Endothelial cell of umbilical vein (primary cell): ENCODE measurements around the gene FZD10. TPM values are rescaled to one million over a fixed set of nuclear protein-coding genes. Genes with fewer than 3 reads are reported as not detected.

Experiments
- BruUV-seq: library from RNA; stranded (reverse); fragments of 400-500 nt; replicated peaks from 2 replicates; lab custom pipeline; 2021; lab: Mats Ljungman, UMichigan
- CTCF ChIA-PET: fragments of 300-600, 350-600 bp; sonication (Branson Sonifier 250); formaldehyde crosslinking; loops from one replicate; lab custom pipeline; 2021; ENCODE audit warnings: antibody characterized with exemption, inconsistent platforms; lab: Charles Lee
- POLR2A ChIA-PET: fragments of 300-600, 350-600 bp; sonication (Branson Sonifier 250); formaldehyde crosslinking; loops from one replicate; lab custom pipeline; 2021; ENCODE audit warnings: antibody characterized with exemption, inconsistent platforms; lab: Charles Lee
- DNase-seq: peaks from one replicate; pipeline ENCODE4 v3.0.0-alpha.2; 2011; ENCODE audit warnings: low read depth, low spot score
- FAIRE-seq: peaks from 2 replicates; lab custom pipeline; 2011; peaks lifted over from hg19 to GRCh38; lab: Jason Lieb, UNC
- H2AFZ ChIP-seq: 2 replicates; pipeline ENCODE4 v1.6.0; 2012; ENCODE audit warnings: low read depth, low read length, control low read depth, inconsistent platforms
- H3K27ac ChIP-seq: 2 replicates; pipeline ENCODE4 v1.5.1; 2011; ENCODE audit warnings: low read depth, mild to moderate bottlenecking, control low read depth, low read length, moderate library complexity; ENCODE audit not compliant: insufficient read depth
- H3K27me3 ChIP-seq, 2 experiments: 2 replicates each; pipeline versions ENCODE4 v1.6.0 to v1.6.1; 2011; ENCODE audit warnings: low read length in 2 of 2, mixed read lengths in 1 of 2; ENCODE audit not compliant: control insufficient read depth in 2 of 2, insufficient read depth in 2 of 2
- H3K36me3 ChIP-seq, 2 experiments: 2 replicates in 1 of 2; 3 replicates in 1 of 2; pipeline ENCODE4 v1.5.1; 2011; ENCODE audit warnings: low read length in 2 of 2, mild to moderate bottlenecking in 1 of 2, moderate library complexity in 1 of 2; ENCODE audit not compliant: control insufficient read depth in 2 of 2, insufficient read depth in 2 of 2; ENCODE audit errors: extremely low read depth in 1 of 2
- H3K4me1 ChIP-seq: 3 replicates; pipeline ENCODE4 v1.5.1; 2011; ENCODE audit warnings: mild to moderate bottlenecking, low read length; ENCODE audit not compliant: control insufficient read depth, insufficient read depth; ENCODE audit errors: extremely low read depth
- H3K4me2 ChIP-seq: 2 replicates; pipeline ENCODE4 v1.6.1; 2011; ENCODE audit warnings: low read length, control low read depth, mixed read lengths; ENCODE audit not compliant: insufficient read depth
- H3K4me3 ChIP-seq, 3 experiments: fragments of 200-600 bp in 1 of 3; sonication (generic), shearing (Covaris generic) in 1 of 3; replicated peaks in 1 of 3; 2 replicates each; pipeline ENCODE4 v1.5.1; 2011 to 2016; ENCODE audit warnings: control low read depth in 3 of 3, low read length in 3 of 3, mild to moderate bottlenecking in 2 of 3, inconsistent platforms in 1 of 3, low read depth in 1 of 3, moderate library complexity in 1 of 3; ENCODE audit not compliant: insufficient read depth in 1 of 3
- H3K79me2 ChIP-seq: 2 replicates; pipeline ENCODE4 v1.6.0; 2012; ENCODE audit warnings: low read length, inconsistent platforms; ENCODE audit not compliant: control insufficient read depth, insufficient read depth
- H3K9ac ChIP-seq: replicated peaks from 2 replicates; pipeline ENCODE3; 2011; ENCODE audit warnings: low read length, control low read depth; ENCODE audit not compliant: insufficient read depth; ENCODE audit errors: extremely low read depth
- H3K9me1 ChIP-seq: replicated peaks from 3 replicates; pipeline ENCODE4 v1.6.0; 2011; ENCODE audit warnings: mild to moderate bottlenecking, low read length; ENCODE audit not compliant: control insufficient read depth, insufficient read depth; ENCODE audit errors: extremely low read depth
- H3K9me3 ChIP-seq: replicated peaks from 2 replicates; pipeline ENCODE4 v1.5.1; 2012; ENCODE audit warnings: low read length, inconsistent platforms; ENCODE audit not compliant: control insufficient read depth, insufficient read depth
- H4K20me1 ChIP-seq: replicated peaks from 2 replicates; pipeline ENCODE3; 2011; ENCODE audit warnings: mild to moderate bottlenecking, low read length; ENCODE audit not compliant: control insufficient read depth, insufficient read depth; ENCODE audit errors: extremely low read depth
- EZH2 ChIP-seq: IDR thresholded peaks from 2 replicates; pipeline ENCODE4 v1.6.1; 2012; ENCODE audit warnings: borderline replicate concordance, low read depth, mild to moderate bottlenecking, moderate library complexity, low read length, inconsistent platforms; ENCODE audit not compliant: severe bottlenecking
- FOS ChIP-seq: IDR thresholded peaks from 2 replicates; pipeline ENCODE4 v1.6.1; 2011; ENCODE audit warnings: mild to moderate bottlenecking, low read length, moderate library complexity, borderline replicate concordance; ENCODE audit not compliant: insufficient read depth
- GATA2 ChIP-seq: IDR thresholded peaks from 2 replicates; pipeline ENCODE4 v1.7.0; 2011; ENCODE audit warnings: low read depth, mild to moderate bottlenecking, moderate library complexity, mixed read lengths, low read length; ENCODE audit not compliant: insufficient read length, insufficient read depth
- JUN ChIP-seq: IDR thresholded peaks from 2 replicates; pipeline ENCODE4 v1.6.1; 2011; ENCODE audit warnings: borderline replicate concordance, low read depth; ENCODE audit not compliant: insufficient read length, insufficient read depth
- MYC ChIP-seq: IDR thresholded peaks from one replicate; pipeline ENCODE4 v1.6.1; 2011; ENCODE audit warnings: mild to moderate bottlenecking, low read depth, low read length
- POLR2A ChIP-seq: IDR thresholded peaks from 2 replicates; pipeline ENCODE4 v1.6.1; 2012; ENCODE audit warnings: low read depth, mild to moderate bottlenecking, control low read depth, low read length
- POLR2AphosphoS5 ChIP-seq: IDR thresholded peaks from 2 replicates; pipeline ENCODE4 v1.6.1; 2012; ENCODE audit warnings: low read depth, mild to moderate bottlenecking, control low read depth, low read length, moderate library complexity; ENCODE audit not compliant: insufficient read depth
- dilution Hi-C: fragments of 300-500 bp; cut with MboI; formaldehyde crosslinking; loops from one replicate; pipeline ENCODE4 v1.15.0; 2019; ENCODE audit warnings: low sequenced_read_pairs; ENCODE audit not compliant: extremely low pct_ligation_motif_present
- intact Hi-C: fragments of 100-400 bp; cut with micrococcal nuclease; formaldehyde crosslinking; loops from one replicate; pipeline ENCODE4 v1.10.0; 2022
- polyA plus RNA-seq, 4 experiments: library from polyadenylated mRNA; depleted of rRNA in 3 of 4; stranded (reverse) in 3 of 4; unstranded in 1 of 4; fragments of >200 nt; gene quantifications; 2 replicates each; pipeline versions ENCODE4 v1.2.1 to v1.2.3, GENCODE V29; 2011 to 2012; ENCODE audit warnings: missing spikeins in 1 of 4
- total RNA-seq: library from RNA; stranded (reverse); gene quantifications from 2 replicates; pipeline ENCODE4 v1.2.3, GENCODE V29; 2021
- TF ChIP-seq, protein P1 (sequence below): IDR thresholded peaks from 2 replicates; pipeline ENCODE4 v1.6.1; 2011; ENCODE audit not compliant: insufficient read depth, insufficient read length
- TF ChIP-seq, protein P2 (sequence below), 2 donors: IDR thresholded peaks; 1 replicate in 1 of 2; 2 replicates in 1 of 2; pipeline ENCODE4 v1.5.1; 2011; ENCODE audit warnings: low read length in 2 of 2, mild to moderate bottlenecking in 2 of 2, moderate library complexity in 2 of 2, control low read depth in 1 of 2, inconsistent platforms in 1 of 2, low read depth in 1 of 2; ENCODE audit not compliant: insufficient read depth in 1 of 2; ENCODE audit errors: extremely low read depth in 1 of 2

Gene FZD10
- total and polyA plus RNA-seq, 2 donors (not counting 3 experiments of a cell fraction or from before 2014, with no cell fraction given), result not detected

DNA sequence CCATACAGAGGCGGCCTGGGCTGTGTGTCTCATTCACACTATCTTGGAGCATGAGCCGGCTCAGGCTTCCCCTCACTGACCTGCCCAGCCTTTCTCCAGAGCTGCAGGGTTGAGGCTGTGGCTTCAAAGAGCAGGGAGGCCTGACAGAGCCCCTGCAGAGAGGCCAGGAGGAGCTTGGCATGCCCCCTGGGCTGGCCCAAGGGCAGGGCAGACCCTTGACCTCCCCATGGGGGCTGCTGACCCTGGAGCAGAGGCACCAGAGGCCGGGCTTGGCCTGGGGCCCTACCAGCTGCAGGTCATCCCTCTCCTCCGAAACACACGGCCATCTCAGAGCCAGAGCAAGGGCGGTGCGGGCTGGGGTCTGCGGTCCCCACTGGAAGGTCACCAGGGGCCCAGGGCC lies 46.6 kb upstream of the FZD10 start:
- H4K20me1 ChIP-seq, result no peaks in the 10 kb centered on the region
- H3K4me3 ChIP-seq, result no peak overlapping the region
- H3K4me2 ChIP-seq, result no peak overlapping the region
- FAIRE-seq, result no peak
- H2AFZ ChIP-seq, result no peak overlapping the region
- ChIA-PET CTCF (no interaction called here), POLR2A (no interaction called here)
- no peaks in the 10 kb centered on the region for H3K4me1 ChIP-seq
- no peaks in the 10 kb centered on the region for H3K36me3 ChIP-seq
- no peak overlapping the region for H3K27ac ChIP-seq
- H3K9me1 ChIP-seq, result no peaks in the 10 kb centered on the region
- dilution Hi-C loops, result no loop called here
- intact Hi-C loops, result no loop called here
- H3K9me3 ChIP-seq, result peaks cover 12% of the 10 kb centered on the region
- TF ChIP-seq GATA2, result no peak
- TF ChIP-seq, protein P1, sequence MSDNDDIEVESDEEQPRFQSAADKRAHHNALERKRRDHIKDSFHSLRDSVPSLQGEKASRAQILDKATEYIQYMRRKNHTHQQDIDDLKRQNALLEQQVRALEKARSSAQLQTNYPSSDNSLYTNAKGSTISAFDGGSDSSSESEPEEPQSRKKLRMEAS, result no peak
- no peak for TF ChIP-seq MYC
- no peak for TF ChIP-seq JUN
- TF ChIP-seq FOS, result no peak
- no peak for TF ChIP-seq POLR2A
- TF ChIP-seq EZH2, result no peak
- TF ChIP-seq POLR2AphosphoS5, result no peak
- TF ChIP-seq, protein P2, sequence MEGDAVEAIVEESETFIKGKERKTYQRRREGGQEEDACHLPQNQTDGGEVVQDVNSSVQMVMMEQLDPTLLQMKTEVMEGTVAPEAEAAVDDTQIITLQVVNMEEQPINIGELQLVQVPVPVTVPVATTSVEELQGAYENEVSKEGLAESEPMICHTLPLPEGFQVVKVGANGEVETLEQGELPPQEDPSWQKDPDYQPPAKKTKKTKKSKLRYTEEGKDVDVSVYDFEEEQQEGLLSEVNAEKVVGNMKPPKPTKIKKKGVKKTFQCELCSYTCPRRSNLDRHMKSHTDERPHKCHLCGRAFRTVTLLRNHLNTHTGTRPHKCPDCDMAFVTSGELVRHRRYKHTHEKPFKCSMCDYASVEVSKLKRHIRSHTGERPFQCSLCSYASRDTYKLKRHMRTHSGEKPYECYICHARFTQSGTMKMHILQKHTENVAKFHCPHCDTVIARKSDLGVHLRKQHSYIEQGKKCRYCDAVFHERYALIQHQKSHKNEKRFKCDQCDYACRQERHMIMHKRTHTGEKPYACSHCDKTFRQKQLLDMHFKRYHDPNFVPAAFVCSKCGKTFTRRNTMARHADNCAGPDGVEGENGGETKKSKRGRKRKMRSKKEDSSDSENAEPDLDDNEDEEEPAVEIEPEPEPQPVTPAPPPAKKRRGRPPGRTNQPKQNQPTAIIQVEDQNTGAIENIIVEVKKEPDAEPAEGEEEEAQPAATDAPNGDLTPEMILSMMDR (IDR thresholded peaks at IDR 0.05; ENCODE audit: extremely low read depth in 1 of 2, insufficient read depth in 1 of 2, low read depth in 1 of 2, low read length in 2 of 2), result no peak
- no peak overlapping the region for H3K9ac ChIP-seq
- BruUV-seq, result no TSS peak
- DNase-seq, result no peak
- H3K27me3 ChIP-seq, result no peaks in the 10 kb centered on the region
- no peaks in the 10 kb centered on the region for H3K79me2 ChIP-seq
